B cell (primary cell): Measurements from ENCODE around the gene NR3C2.

Source experiments
- CTCF ChIP-seq: fragments of 200-600 bp; IDR thresholded peaks from one replicate; pipeline ENCODE4 v1.8.0; 2022; ENCODE audit warnings: antibody characterized with exemption, mild to moderate bottlenecking
- EZH2 ChIP-seq: IDR thresholded peaks from 2 replicates; pipeline ENCODE4 v1.6.1; 2012; ENCODE audit warnings: borderline replicate concordance, low read depth, mild to moderate bottlenecking, moderate library complexity, low read length; ENCODE audit not compliant: insufficient read depth, poor library complexity, severe bottlenecking

- TF ChIP-seq CTCF (no peak), EZH2 (no peak)
These were observed 237.3 kb downstream of the NR3C2 start for GRCh38 chr4:148204892-148205291.
